Choroid plexus epithelial cell (primary cell): Measurements from ENCODE around the gene PCDHGB2.
"Not testable (repeated sequence)": the region's sequence is repeated elsewhere in the genome, so short reads cannot be mapped to it uniquely, and the experiment has no call there.

Experiments
- DNase-seq: peaks from one replicate; pipeline ENCODE4 v3.0.0-alpha.2; 2010; ENCODE audit warnings: low read depth
- H3K4me3 ChIP-seq: 2 replicates; pipeline ENCODE4 v1.5.1; 2011; ENCODE audit warnings: low read depth, mild to moderate bottlenecking, control low read depth, low read length, moderate library complexity
- TF ChIP-seq, protein P1 (sequence below): conservative IDR thresholded peaks from 2 replicates; pipeline ENCODE4 v1.5.1; 2011; ENCODE audit warnings: low read depth, mild to moderate bottlenecking, control low read depth, inconsistent platforms, low read length, moderate library complexity

PCDHGB2 gene

GRCh38 chr5:141326088-141326854 lies 33.5 kb upstream of the PCDHGB2 start:
- peak overlapping the region; percentile 59 for H3K4me3 ChIP-seq
- TF ChIP-seq, protein P1, sequence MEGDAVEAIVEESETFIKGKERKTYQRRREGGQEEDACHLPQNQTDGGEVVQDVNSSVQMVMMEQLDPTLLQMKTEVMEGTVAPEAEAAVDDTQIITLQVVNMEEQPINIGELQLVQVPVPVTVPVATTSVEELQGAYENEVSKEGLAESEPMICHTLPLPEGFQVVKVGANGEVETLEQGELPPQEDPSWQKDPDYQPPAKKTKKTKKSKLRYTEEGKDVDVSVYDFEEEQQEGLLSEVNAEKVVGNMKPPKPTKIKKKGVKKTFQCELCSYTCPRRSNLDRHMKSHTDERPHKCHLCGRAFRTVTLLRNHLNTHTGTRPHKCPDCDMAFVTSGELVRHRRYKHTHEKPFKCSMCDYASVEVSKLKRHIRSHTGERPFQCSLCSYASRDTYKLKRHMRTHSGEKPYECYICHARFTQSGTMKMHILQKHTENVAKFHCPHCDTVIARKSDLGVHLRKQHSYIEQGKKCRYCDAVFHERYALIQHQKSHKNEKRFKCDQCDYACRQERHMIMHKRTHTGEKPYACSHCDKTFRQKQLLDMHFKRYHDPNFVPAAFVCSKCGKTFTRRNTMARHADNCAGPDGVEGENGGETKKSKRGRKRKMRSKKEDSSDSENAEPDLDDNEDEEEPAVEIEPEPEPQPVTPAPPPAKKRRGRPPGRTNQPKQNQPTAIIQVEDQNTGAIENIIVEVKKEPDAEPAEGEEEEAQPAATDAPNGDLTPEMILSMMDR = peak; percentile 82

DNA sequence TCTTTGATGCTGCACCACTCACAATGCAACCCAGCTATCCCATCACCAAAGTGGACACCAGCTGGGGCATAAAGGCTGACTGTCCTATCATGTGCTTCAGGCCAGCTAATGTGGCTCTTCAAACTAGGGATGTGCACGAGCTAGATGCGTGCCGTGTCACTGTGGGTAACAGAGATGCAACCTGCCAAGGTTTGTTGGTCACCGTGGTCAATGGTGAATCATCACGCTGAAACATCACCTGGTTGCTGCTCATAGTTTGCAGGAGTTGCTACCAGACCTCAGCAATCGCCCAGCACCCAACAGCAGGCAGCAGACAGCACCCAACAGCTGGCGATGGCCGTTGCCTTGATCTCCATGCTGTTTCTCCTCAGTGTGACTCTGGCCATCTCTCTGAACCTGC lies 31.6 kb upstream of the PCDHGB2 start:
- H3K4me3 ChIP-seq = no peak overlapping the region
- TF ChIP-seq, protein P1 = no peak
- DNase-seq = no peak

More at GRCh38 chr5:141326088-141326854, 33.5 kb upstream of the PCDHGB2 start:
- peak; percentile 79 for DNase-seq

DNA sequence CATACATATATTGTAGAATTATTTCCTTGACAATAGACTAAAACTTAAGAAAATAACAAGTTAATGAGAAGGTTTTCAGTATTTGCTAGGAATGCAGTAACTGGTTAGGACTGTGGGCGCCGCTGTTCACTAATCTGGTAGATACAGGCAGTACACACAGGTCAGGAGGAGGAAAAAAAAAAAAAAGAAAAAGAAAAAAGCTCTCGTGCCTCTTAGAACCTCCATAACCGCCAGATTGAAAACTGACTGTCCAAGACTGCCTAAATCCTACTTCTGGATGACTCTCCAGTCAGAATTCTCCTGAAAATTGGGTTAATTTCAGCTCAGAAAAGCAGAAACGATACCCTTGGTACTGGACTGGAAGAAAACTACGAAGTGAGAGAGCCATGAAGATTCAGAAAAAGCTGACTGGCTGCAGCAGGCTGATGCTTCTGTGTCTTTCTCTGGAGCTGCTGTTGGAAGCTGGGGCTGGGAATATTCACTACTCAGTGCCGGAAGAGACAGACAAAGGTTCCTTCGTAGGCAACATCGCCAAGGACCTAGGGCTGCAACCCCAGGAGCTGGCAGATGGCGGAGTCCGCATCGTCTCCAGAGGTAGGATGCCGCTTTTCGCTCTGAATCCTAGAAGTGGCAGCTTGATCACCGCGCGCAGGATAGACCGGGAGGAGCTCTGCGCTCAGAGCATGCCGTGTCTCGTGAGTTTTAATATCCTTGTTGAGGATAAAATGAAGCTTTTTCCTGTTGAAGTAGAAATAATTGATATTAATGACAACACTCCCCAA lies 29.3 kb upstream of the PCDHGB2 start, which contains the start of gene PCDHGA1:
PCDHGA1 (plus strand) TSS at position 216 of the 782 bp plus-strand sequence.
- DNase-seq = peak; percentile 67
- TF ChIP-seq, protein P1 = peak; percentile 53
- peak within 1 kb of the TSS; percentile 22 for H3K4me3 ChIP-seq

DNA sequence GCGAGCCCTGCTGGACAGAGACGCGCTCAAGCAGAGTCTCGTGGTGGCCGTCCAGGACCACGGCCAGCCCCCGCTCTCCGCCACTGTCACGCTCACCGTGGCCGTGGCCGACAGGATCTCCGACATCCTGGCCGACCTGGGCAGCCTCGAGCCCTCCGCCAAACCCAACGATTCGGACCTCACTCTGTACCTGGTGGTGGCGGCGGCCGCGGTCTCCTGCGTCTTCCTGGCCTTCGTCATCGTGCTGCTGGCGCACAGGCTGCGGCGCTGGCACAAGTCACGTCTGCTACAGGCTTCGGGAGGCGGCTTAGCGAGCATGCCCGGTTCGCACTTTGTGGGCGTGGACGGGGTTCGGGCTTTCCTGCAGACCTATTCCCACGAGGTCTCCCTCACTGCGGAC lies 27.2 kb upstream of the PCDHGB2 start:
- DNase-seq, H3K4me3 ChIP-seq: not testable (repeated sequence)

- peak; percentile 59 for DNase-seq
- peak within 1 kb of the TSS; percentile 46 for H3K4me3 ChIP-seq
- TF ChIP-seq, protein P1 = peak; percentile 63
These were observed 21.1 kb upstream of the PCDHGB2 start, which contains the start of gene PCDHGA2 for GRCh38 chr5:141338538-141339306. Gene PCDHGA2, plus strand, starts transcription at chr5:141338760.

- not testable (repeated sequence) for H3K4me3 ChIP-seq, DNase-seq
These were observed 18.9 kb upstream of the PCDHGB2 start for GRCh38 chr5:141340781-141341354.

DNA sequence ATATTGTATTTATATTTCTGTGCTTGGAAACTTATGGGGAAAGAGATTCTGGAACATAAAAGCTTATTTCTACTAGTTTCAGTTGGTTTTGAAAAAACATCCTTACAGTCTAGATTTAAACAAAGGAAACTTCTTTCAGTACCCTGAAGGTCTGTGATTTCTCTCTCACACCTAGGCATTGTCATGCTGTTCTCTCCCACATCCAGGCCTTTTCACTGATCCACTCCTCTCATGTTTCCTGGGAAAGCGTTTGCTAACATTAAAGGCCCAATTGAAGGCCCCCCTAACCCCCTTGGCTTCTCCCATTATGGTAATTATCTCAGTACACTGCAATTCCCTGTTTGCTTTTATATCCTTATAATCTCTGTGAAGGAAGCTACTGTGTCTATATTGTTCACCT lies 17.0 kb upstream of the PCDHGB2 start:
- H3K4me3 ChIP-seq = no peak overlapping the region
- DNase-seq = no peak
- TF ChIP-seq, protein P1 = no peak
